Measurements from ENCODE around the gene CLDN1. TPM values are rescaled to one million over a fixed set of nuclear protein-coding genes. Genes with fewer than 3 reads are reported as not detected.

Gene CLDN1
- total and polyA plus RNA-seq, 2 of the 13 experiments (the other 11 are each of a cell fraction or from before 2014, with no cell fraction given), result 42.7 to 51.6 TPM

- no peak for TF ChIP-seq ESRRA (CRISPR knock-in tag; IDR thresholded peaks at IDR 0.05; ENCODE audit: low read depth)
- no peak for TF ChIP-seq XRCC5 (optimal IDR thresholded peaks at IDR 0.05; ENCODE audit: low read length)
- no peak for TF ChIP-seq ZNF678 (CRISPR knock-in tag; IDR thresholded peaks at IDR 0.05)
- TF ChIP-seq, protein P1, sequence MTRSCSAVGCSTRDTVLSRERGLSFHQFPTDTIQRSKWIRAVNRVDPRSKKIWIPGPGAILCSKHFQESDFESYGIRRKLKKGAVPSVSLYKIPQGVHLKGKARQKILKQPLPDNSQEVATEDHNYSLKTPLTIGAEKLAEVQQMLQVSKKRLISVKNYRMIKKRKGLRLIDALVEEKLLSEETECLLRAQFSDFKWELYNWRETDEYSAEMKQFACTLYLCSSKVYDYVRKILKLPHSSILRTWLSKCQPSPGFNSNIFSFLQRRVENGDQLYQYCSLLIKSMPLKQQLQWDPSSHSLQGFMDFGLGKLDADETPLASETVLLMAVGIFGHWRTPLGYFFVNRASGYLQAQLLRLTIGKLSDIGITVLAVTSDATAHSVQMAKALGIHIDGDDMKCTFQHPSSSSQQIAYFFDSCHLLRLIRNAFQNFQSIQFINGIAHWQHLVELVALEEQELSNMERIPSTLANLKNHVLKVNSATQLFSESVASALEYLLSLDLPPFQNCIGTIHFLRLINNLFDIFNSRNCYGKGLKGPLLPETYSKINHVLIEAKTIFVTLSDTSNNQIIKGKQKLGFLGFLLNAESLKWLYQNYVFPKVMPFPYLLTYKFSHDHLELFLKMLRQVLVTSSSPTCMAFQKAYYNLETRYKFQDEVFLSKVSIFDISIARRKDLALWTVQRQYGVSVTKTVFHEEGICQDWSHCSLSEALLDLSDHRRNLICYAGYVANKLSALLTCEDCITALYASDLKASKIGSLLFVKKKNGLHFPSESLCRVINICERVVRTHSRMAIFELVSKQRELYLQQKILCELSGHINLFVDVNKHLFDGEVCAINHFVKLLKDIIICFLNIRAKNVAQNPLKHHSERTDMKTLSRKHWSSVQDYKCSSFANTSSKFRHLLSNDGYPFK (CRISPR knock-in tag; IDR thresholded peaks at IDR 0.05; ENCODE audit: borderline replicate concordance), result no peak
- no peak for TF ChIP-seq SUZ12 (IDR thresholded peaks at IDR 0.05; ENCODE audit: low read depth, low read length)
- TF ChIP-seq TEAD2 (CRISPR knock-in tag; IDR thresholded peaks at IDR 0.05), result no peak
- no peak for TF ChIP-seq NONO (IDR thresholded peaks at IDR 0.05)
- no peak for TF ChIP-seq NONO (CRISPR knock-in tag; conservative IDR thresholded peaks at IDR 0.05)
- TF ChIP-seq MAFK (conservative IDR thresholded peaks at IDR 0.05 in 1 of 2, IDR thresholded peaks at IDR 0.05 in 1 of 2; ENCODE audit: low read length in 2 of 2), result no peak
- TF ChIP-seq PBX2 (CRISPR knock-in tag; IDR thresholded peaks at IDR 0.05), result no peak
- no peak for TF ChIP-seq ZNF263 (CRISPR knock-in tag; IDR thresholded peaks at IDR 0.05)
- TF ChIP-seq, protein P2, sequence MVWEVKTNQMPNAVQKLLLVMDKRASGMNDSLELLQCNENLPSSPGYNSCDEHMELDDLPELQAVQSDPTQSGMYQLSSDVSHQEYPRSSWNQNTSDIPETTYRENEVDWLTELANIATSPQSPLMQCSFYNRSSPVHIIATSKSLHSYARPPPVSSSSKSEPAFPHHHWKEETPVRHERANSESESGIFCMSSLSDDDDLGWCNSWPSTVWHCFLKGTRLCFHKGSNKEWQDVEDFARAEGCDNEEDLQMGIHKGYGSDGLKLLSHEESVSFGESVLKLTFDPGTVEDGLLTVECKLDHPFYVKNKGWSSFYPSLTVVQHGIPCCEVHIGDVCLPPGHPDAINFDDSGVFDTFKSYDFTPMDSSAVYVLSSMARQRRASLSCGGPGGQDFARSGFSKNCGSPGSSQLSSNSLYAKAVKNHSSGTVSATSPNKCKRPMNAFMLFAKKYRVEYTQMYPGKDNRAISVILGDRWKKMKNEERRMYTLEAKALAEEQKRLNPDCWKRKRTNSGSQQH (CRISPR knock-in tag; IDR thresholded peaks at IDR 0.05; ENCODE audit: low read depth), result 0 out of 2 replicates have a peak, but pooled peaks have one; percentile 16
- no peak for TF ChIP-seq MAF1 (CRISPR knock-in tag; IDR thresholded peaks at IDR 0.05; ENCODE audit: borderline replicate concordance)
- TF ChIP-seq PHF21A (CRISPR knock-in tag; IDR thresholded peaks at IDR 0.05), result peak; percentile 55
- TF ChIP-seq GABPB1 (CRISPR knock-in tag; IDR thresholded peaks at IDR 0.05), result no peak
- no peak for TF ChIP-seq U2AF1 (optimal IDR thresholded peaks at IDR 0.05; ENCODE audit: low read depth, low read length)
- no peak for TF ChIP-seq ZSCAN25 (CRISPR knock-in tag; IDR thresholded peaks at IDR 0.05)
- peak; percentile 36; the same call in 1 of the 2 replicates for TF ChIP-seq KMT2A (CRISPR knock-in tag; IDR thresholded peaks at IDR 0.05)
- no peak for TF ChIP-seq NCOA5 (CRISPR knock-in tag; IDR thresholded peaks at IDR 0.05)
- no peak for TF ChIP-seq ZFP62 (CRISPR knock-in tag; IDR thresholded peaks at IDR 0.05)
- no peak for TF ChIP-seq TRIM24 (CRISPR knock-in tag; IDR thresholded peaks at IDR 0.05)
- no peak for TF ChIP-seq ZNF3 (CRISPR knock-in tag; IDR thresholded peaks at IDR 0.05)
- TF ChIP-seq, protein P3, sequence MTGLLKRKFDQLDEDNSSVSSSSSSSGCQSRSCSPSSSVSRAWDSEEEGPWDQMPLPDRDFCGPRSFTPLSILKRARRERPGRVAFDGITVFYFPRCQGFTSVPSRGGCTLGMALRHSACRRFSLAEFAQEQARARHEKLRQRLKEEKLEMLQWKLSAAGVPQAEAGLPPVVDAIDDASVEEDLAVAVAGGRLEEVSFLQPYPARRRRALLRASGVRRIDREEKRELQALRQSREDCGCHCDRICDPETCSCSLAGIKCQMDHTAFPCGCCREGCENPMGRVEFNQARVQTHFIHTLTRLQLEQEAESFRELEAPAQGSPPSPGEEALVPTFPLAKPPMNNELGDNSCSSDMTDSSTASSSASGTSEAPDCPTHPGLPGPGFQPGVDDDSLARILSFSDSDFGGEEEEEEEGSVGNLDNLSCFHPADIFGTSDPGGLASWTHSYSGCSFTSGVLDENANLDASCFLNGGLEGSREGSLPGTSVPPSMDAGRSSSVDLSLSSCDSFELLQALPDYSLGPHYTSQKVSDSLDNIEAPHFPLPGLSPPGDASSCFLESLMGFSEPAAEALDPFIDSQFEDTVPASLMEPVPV (CRISPR knock-in tag; IDR thresholded peaks at IDR 0.05), result no peak
- TF ChIP-seq MYPOP (CRISPR knock-in tag; IDR thresholded peaks at IDR 0.05), result no peak
Observed at GRCh38 chr3:190345027-190345821, 23.0 kb upstream of the CLDN1 start (continued).
